Kidney (tissue), 14 donors: ENCODE measurements around the gene MST1. TPM values are rescaled to one million over a fixed set of nuclear protein-coding genes. Genes with fewer than 3 reads are reported as not detected.

Source experiments
- DNase-seq, 5 donors: peaks; one replicate each; pipeline ENCODE4 v3.0.0-alpha.2; 2013 to 2020
- FAIRE-seq: peaks from 2 replicates; lab custom pipeline; 2012; peaks lifted over from hg19 to GRCh38; lab: Jason Lieb, UNC
- H3K27ac ChIP-seq, 2 donors: one replicate each; pipeline ENCODE4 v1.7.0; 2013; ENCODE audit warnings: low read depth in 2 of 2, low read length in 2 of 2, inconsistent platforms in 1 of 2
- H3K27me3 ChIP-seq: one replicate; pipeline ENCODE4 v1.7.1; 2013; ENCODE audit warnings: low read length, inconsistent platforms; ENCODE audit not compliant: control insufficient read depth, insufficient read depth
- H3K36me3 ChIP-seq, 3 donors: one replicate each; pipeline versions ENCODE4 v1.7.0 to v1.7.1; 2013; ENCODE audit warnings: low read length in 3 of 3, control low read depth in 1 of 3, inconsistent platforms in 1 of 3; ENCODE audit not compliant: insufficient read depth in 3 of 3, control insufficient read depth in 2 of 3
- H3K4me1 ChIP-seq, 3 donors: one replicate each; pipeline versions ENCODE4 v1.7.0 to v1.7.1; 2013; ENCODE audit warnings: low read length in 3 of 3, inconsistent platforms in 1 of 3, low read depth in 1 of 3; ENCODE audit not compliant: control insufficient read depth in 2 of 3, insufficient read depth in 2 of 3
- H3K4me3 ChIP-seq, 3 donors: one replicate each; pipeline versions ENCODE4 v1.7.0 to v1.8.1; 2013; ENCODE audit warnings: low read length in 3 of 3, control low read depth in 1 of 3, inconsistent platforms in 1 of 3
- H3K9ac ChIP-seq, 3 donors: one replicate each; pipeline versions ENCODE4 v1.7.0 to v1.7.1; 2013; ENCODE audit warnings: low read length in 3 of 3, control low read depth in 1 of 3, inconsistent platforms in 1 of 3
- H3K9me3 ChIP-seq, 3 donors: one replicate each; pipeline versions ENCODE4 v1.7.0 to v1.7.1; 2013; ENCODE audit warnings: low read length in 3 of 3, control low read depth in 1 of 3, inconsistent platforms in 1 of 3; ENCODE audit not compliant: control insufficient read depth in 2 of 3, insufficient read depth in 1 of 3
- CTCF ChIP-seq: IDR thresholded peaks from 3 replicates; pipeline ENCODE4 v1.5.1; 2012; ENCODE audit warnings: mild to moderate bottlenecking, moderate library complexity, borderline replicate concordance; ENCODE audit not compliant: insufficient read depth; ENCODE audit errors: extremely low read depth
- intact Hi-C: fragments of 100-400 bp; cut with DNase I; formaldehyde crosslinking; loops from one replicate; pipeline ENCODE4 v1.11.1; 2022
- polyA plus RNA-seq: library from polyadenylated mRNA; stranded (reverse); fragments of 350-450 nt; fragmentation: Illumina TruSeq; extraction: RNeasy Lipid Tissue Mini Kit (QIAGEN cat#74804); gene quantifications from one replicate; pipeline ENCODE4 v1.2.3, GENCODE V29; 2014; ENCODE audit warnings: low read depth, low replicate concordance; ENCODE audit not compliant: insufficient read depth
- total RNA-seq: library from RNA; stranded (reverse); fragmentation: NEBNext Ultra II Directional; extraction: Animal tissue kit (Norgen Biotek cat#: 25700); gene quantifications from one replicate; pipeline ENCODE4 v1.2.1, GENCODE V29; 2021
- donor health status: control.
- donor health status: control.
- donor health status: control.
- donor health status: control.
- donor health status: control.
- donor health status: DM: yes; HTN: yes; CAD: no.
- donor health status: Normal renal cell carcinoma (clear cell type).

MST1 gene
- total and polyA plus RNA-seq, 2 donors from 2014 or later, result 77.3 to 152 TPM

- Histone ChIP-seq H3K27ac (no peak overlapping the region), H3K9me3 (no peaks in the 10 kb centered on the region), H3K9ac (no peak overlapping the region), H3K36me3 (peaks cover 0 to 12% (median 0%) of the 10 kb centered on the region in 3 donors), H3K4me3 (no peak overlapping the region), H3K27me3 (no peaks in the 10 kb centered on the region), H3K4me1 (no peaks in the 10 kb centered on the region)
- FAIRE-seq (no peak), DNase-seq (peak in 1 of 5 donors; percentile 41)
- no peak for TF ChIP-seq CTCF
- intact Hi-C loops, result no loop called here
Measured at GRCh38 chr3:49712631-49713317, 23.5 kb upstream of the MST1 start.

GRCh38 chr3:49712166-49712565 lies 22.9 kb upstream of the MST1 start:
- FAIRE-seq (no peak), DNase-seq (peak in 1 of 5 donors; percentile 40)
- intact Hi-C loops, result no loop called here

GRCh38 chr3:49711489-49711888 lies 22.2 kb upstream of the MST1 start:
- DNase-seq (peak in 2 of 5 donors; percentile 18 to 25), FAIRE-seq (no peak)
- H3K36me3 ChIP-seq, result peaks cover 0 to 20% (median 2%) of the 10 kb centered on the region in 3 donors
- no peak overlapping the region for H3K9ac ChIP-seq
- H3K27me3 ChIP-seq, result no peaks in the 10 kb centered on the region
- intact Hi-C loops, result no loop called here
- H3K27ac ChIP-seq, result no peak overlapping the region
- TF ChIP-seq CTCF, result no peak
- H3K4me3 ChIP-seq, result no peak overlapping the region
- H3K4me1 ChIP-seq, result no peaks in the 10 kb centered on the region
- H3K9me3 ChIP-seq, result no peaks in the 10 kb centered on the region

More at GRCh38 chr3:49712166-49712565, 22.9 kb upstream of the MST1 start:
- Histone ChIP-seq H3K9me3 (no peaks in the 10 kb centered on the region), H3K9ac (no peak overlapping the region), H3K27me3 (no peaks in the 10 kb centered on the region), H3K36me3 (peaks cover 0 to 14% (median 1%) of the 10 kb centered on the region in 3 donors), H3K27ac (no peak overlapping the region), H3K4me1 (no peaks in the 10 kb centered on the region), H3K4me3 (no peak overlapping the region)
- no peak for TF ChIP-seq CTCF
